ENCODE results near the gene CCDC51. TPM values are rescaled to one million over a fixed set of nuclear protein-coding genes. Genes with fewer than 3 reads are reported as not detected.

CCDC51 gene
- total and polyA plus RNA-seq, 2 of the 13 experiments (the other 11 are each of a cell fraction or from before 2014, with no cell fraction given) = 18.1 to 29.4 TPM

DNA sequence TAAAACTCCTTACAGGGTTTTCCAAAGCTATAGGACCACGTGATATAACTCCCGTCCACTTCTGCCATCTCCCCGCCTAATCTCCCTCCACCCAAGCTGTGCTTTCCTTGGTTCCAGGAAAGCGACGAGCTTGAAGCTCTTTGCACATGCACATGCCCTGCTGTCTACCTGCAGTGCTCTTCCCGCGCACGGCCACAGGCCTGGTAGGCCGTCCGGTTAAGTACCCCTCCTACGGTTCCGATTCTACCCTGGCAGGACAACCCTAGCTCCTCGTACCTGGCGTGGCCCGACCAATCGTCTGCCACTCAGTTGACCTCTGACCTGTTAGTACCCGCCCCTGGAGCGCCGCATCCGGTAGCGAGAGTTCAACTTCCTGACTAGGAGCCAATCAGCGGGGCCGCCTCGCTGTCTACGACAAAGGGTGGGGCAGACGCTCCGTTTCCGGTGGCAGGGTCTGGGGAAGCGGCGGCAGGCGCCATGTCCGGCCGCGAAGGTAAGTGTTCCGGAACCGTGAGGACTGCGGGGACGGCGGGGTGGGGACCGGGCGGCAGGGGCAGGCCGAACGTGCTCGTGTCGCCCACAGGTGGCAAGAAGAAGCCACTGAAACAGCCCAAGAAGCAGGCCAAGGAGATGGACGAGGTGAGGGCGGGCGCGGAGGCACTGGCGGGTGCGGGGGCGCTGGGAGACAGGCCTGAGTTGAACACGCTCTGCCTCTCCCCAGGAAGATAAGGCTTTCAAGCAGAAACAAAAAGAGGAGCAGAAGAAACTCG is at the start of gene CCDC51, which contains the start of gene TMA7 (continued):
- peak; percentile 71 for TF ChIP-seq HNRNPLL (IDR thresholded peaks at IDR 0.05; ENCODE audit: low read depth, low read length, poor library complexity, severe bottlenecking)
- TF ChIP-seq SCMH1 (CRISPR knock-in tag; IDR thresholded peaks at IDR 0.05; ENCODE audit: borderline replicate concordance) = no peak
- TF ChIP-seq MED8 (CRISPR knock-in tag; IDR thresholded peaks at IDR 0.05; ENCODE audit: insufficient replicate concordance) = peak; percentile 79
- 0 out of 2 replicates have a peak, but pooled peaks have one; percentile 36 for TF ChIP-seq NFIB (CRISPR knock-in tag; IDR thresholded peaks at IDR 0.05; ENCODE audit: borderline replicate concordance)
- peak; percentile 88 for TF ChIP-seq ZNF616 (CRISPR knock-in tag; IDR thresholded peaks at IDR 0.05; ENCODE audit: low read depth)
- peak; percentile 31; the same call in 1 of the 2 replicates for TF ChIP-seq SRY (CRISPR knock-in tag; IDR thresholded peaks at IDR 0.05)
- no peak; the same call in 1 of the 2 replicates for TF ChIP-seq MEIS2 (CRISPR knock-in tag; IDR thresholded peaks at IDR 0.05)
- peak; percentile 49; the same call in 1 of the 2 replicates for TF ChIP-seq PPARG (CRISPR knock-in tag; conservative IDR thresholded peaks at IDR 0.05)
- TF ChIP-seq YEATS2 (CRISPR knock-in tag; IDR thresholded peaks at IDR 0.05; ENCODE audit: borderline replicate concordance) = peak; percentile 89
- TF ChIP-seq NBN (conservative IDR thresholded peaks at IDR 0.05) = no peak
- TF ChIP-seq ZNF232 (CRISPR knock-in tag; IDR thresholded peaks at IDR 0.05; ENCODE audit: borderline replicate concordance) = no peak
- no peak for TF ChIP-seq ISX (CRISPR knock-in tag; conservative IDR thresholded peaks at IDR 0.05)
- peak; percentile 40; the same call in 1 of the 2 replicates for TF ChIP-seq BCL6 (CRISPR knock-in tag; IDR thresholded peaks at IDR 0.05)
- peak; percentile 73; the same call in 1 of the 2 replicates for TF ChIP-seq HNRNPL (IDR thresholded peaks at IDR 0.05; ENCODE audit: low read depth, low read length)
- TF ChIP-seq U2AF2 (IDR thresholded peaks at IDR 0.05; ENCODE audit: low read depth, low read length) = no peak
- no peak for TF ChIP-seq ZNF256 (CRISPR knock-in tag; conservative IDR thresholded peaks at IDR 0.05)
- TF ChIP-seq HMG20A (CRISPR knock-in tag; IDR thresholded peaks at IDR 0.05; ENCODE audit: borderline replicate concordance) = no peak
- no peak for TF ChIP-seq PCBP2 (optimal IDR thresholded peaks at IDR 0.05; ENCODE audit: low read depth, low read length, poor library complexity, severe bottlenecking)
- TF ChIP-seq WIZ (CRISPR knock-in tag; IDR thresholded peaks at IDR 0.05) = no peak
- TF ChIP-seq CENPX (CRISPR knock-in tag; IDR thresholded peaks at IDR 0.05) = no peak
- peak; percentile 75 for TF ChIP-seq ARNT2 (CRISPR knock-in tag; IDR thresholded peaks at IDR 0.05; ENCODE audit: low read depth)
- TF ChIP-seq, protein P1, sequence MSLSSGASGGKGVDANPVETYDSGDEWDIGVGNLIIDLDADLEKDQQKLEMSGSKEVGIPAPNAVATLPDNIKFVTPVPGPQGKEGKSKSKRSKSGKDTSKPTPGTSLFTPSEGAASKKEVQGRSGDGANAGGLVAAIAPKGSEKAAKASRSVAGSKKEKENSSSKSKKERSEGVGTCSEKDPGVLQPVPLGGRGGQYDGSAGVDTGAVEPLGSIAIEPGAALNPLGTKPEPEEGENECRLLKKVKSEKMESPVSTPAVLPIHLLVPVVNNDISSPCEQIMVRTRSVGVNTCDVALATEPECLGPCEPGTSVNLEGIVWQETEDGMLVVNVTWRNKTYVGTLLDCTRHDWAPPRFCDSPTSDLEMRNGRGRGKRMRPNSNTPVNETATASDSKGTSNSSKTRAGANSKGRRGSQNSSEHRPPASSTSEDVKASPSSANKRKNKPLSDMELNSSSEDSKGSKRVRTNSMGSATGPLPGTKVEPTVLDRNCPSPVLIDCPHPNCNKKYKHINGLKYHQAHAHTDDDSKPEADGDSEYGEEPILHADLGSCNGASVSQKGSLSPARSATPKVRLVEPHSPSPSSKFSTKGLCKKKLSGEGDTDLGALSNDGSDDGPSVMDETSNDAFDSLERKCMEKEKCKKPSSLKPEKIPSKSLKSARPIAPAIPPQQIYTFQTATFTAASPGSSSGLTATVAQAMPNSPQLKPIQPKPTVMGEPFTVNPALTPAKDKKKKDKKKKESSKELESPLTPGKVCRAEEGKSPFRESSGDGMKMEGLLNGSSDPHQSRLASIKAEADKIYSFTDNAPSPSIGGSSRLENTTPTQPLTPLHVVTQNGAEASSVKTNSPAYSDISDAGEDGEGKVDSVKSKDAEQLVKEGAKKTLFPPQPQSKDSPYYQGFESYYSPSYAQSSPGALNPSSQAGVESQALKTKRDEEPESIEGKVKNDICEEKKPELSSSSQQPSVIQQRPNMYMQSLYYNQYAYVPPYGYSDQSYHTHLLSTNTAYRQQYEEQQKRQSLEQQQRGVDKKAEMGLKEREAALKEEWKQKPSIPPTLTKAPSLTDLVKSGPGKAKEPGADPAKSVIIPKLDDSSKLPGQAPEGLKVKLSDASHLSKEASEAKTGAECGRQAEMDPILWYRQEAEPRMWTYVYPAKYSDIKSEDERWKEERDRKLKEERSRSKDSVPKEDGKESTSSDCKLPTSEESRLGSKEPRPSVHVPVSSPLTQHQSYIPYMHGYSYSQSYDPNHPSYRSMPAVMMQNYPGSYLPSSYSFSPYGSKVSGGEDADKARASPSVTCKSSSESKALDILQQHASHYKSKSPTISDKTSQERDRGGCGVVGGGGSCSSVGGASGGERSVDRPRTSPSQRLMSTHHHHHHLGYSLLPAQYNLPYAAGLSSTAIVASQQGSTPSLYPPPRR (CRISPR knock-in tag; IDR thresholded peaks at IDR 0.05; ENCODE audit: borderline replicate concordance) = peak; percentile 45; the same call in 1 of the 2 replicates
- TF ChIP-seq KLF16 (CRISPR knock-in tag; IDR thresholded peaks at IDR 0.05) = peak in 1 of 2 experiments; percentile 80; a peak in 2 of 4 replicates
- peak; percentile 51 for TF ChIP-seq CCDC6 (CRISPR knock-in tag; IDR thresholded peaks at IDR 0.05)
- no peak for TF ChIP-seq MBD4 (IDR thresholded peaks at IDR 0.05; ENCODE audit: borderline replicate concordance, low read length)

Measured in HepG2 (cell line).